BE2C (cell line): ENCODE results near the gene SGK1.
"Not testable (repeated sequence)": the region's sequence is repeated elsewhere in the genome, so short reads cannot be mapped to it uniquely, and the experiment has no call there.

Experiments used
- DNase-seq: peaks from one replicate; pipeline ENCODE4 v3.0.0-alpha.2; 2020
- H3K27me3 ChIP-seq: fragments of 250-450 bp; sonication (Bioruptor Pico); 2 replicates; pipeline ENCODE4 v1.5.1; 2020; ENCODE audit warnings: mild to moderate bottlenecking
- H3K36me3 ChIP-seq: fragments of 250-450 bp; sonication (Bioruptor Pico); 2 replicates; pipeline ENCODE4 v1.5.1; 2020; ENCODE audit warnings: mild to moderate bottlenecking
- H3K4me1 ChIP-seq: fragments of 250-450 bp; sonication (Bioruptor Pico); 2 replicates; pipeline ENCODE4 v1.5.1; 2020
- H3K4me3 ChIP-seq: 2 replicates; pipeline ENCODE4 v1.5.1; 2011; ENCODE audit warnings: low read depth, low read length
- H3K9me3 ChIP-seq: fragments of 250-450 bp; sonication (Bioruptor Pico); 2 replicates; pipeline ENCODE4 v1.5.1; 2020
- TF ChIP-seq, protein P1 (sequence below): IDR thresholded peaks from 2 replicates; pipeline ENCODE4 v1.5.1; 2012; ENCODE audit warnings: mild to moderate bottlenecking, low read depth, low read length

Gene SGK1

DNA sequence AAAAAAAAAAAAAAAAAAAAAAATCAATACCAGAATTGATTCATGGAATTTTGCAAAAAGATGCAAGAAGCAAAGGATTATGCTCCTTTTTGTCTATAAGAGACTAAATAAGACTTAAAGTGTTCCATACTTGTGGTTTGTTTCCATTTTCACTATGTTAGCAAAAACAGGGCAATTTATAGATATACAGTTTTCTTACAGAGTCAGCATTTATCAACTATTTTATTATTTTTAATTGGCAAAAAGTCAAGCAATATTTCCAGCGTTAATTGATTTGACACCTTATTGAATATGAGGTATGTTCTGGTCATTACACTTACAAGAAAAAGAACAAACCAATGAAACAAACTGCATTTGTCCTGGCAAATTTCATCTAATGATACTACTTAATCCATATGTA is 5.4 kb upstream of the SGK1 start:
- TF ChIP-seq, protein P1, sequence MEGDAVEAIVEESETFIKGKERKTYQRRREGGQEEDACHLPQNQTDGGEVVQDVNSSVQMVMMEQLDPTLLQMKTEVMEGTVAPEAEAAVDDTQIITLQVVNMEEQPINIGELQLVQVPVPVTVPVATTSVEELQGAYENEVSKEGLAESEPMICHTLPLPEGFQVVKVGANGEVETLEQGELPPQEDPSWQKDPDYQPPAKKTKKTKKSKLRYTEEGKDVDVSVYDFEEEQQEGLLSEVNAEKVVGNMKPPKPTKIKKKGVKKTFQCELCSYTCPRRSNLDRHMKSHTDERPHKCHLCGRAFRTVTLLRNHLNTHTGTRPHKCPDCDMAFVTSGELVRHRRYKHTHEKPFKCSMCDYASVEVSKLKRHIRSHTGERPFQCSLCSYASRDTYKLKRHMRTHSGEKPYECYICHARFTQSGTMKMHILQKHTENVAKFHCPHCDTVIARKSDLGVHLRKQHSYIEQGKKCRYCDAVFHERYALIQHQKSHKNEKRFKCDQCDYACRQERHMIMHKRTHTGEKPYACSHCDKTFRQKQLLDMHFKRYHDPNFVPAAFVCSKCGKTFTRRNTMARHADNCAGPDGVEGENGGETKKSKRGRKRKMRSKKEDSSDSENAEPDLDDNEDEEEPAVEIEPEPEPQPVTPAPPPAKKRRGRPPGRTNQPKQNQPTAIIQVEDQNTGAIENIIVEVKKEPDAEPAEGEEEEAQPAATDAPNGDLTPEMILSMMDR: no peak
- Histone ChIP-seq H3K4me1 (no peaks in the 10 kb centered on the region), H3K9me3 (no peaks in the 10 kb centered on the region), H3K27me3 (no peaks in the 10 kb centered on the region), H3K36me3 (no peaks in the 10 kb centered on the region), H3K4me3 (no peak overlapping the region)
- no peak for DNase-seq

DNA sequence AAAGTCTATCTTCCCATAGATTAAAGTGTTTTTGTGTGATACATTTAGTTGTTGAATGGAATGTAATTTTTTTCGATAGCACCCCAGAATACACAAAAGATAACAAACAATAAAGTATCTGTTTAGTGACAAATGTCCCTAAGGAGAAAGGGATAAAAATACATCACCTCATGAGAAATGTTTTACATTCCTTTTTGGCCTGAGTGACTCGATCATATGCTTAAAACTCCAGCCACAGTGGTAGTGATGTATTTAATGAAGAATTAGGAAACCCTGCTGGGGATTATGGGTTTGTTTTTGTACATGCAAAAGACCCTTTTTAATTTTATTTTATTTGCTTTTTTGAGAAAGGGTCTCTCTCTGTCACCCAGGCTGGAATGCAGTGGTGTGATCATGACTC is 4.3 kb upstream of the SGK1 start:
- TF ChIP-seq, protein P1: no peak
- no peak overlapping the region for H3K4me3 ChIP-seq

DNA sequence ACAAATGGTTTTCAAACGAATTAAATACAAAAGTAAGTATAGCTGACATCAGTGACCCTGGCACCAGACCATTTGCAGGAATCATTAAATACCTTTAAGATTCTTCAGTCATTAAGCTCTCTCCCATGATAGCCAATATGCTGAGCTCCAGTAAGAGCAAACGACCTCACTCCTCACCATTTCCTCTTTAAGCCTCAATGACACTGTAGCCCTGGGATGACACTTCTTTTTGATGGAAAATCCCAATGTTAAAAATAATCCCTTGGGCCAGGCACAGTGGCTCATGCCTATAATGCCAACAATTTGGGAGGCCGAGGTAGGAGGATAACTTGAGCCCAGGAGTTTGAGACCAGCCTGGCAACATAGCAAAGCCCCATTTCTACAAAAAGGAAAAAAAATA is 3.3 kb upstream of the SGK1 start:
- Histone ChIP-seq H3K4me1 (no peaks in the 10 kb centered on the region), H3K9me3 (no peaks in the 10 kb centered on the region), H3K27me3 (no peaks in the 10 kb centered on the region), H3K36me3 (no peaks in the 10 kb centered on the region), H3K4me3 (no peak overlapping the region)
- TF ChIP-seq, protein P1: no peak
- no peak for DNase-seq

More for the DNA sequence above, 4.3 kb upstream of the SGK1 start:
- Histone ChIP-seq H3K36me3 (no peaks in the 10 kb centered on the region), H3K4me1 (no peaks in the 10 kb centered on the region), H3K9me3 (no peaks in the 10 kb centered on the region), H3K27me3 (no peaks in the 10 kb centered on the region)
- DNase-seq: no peak

DNA sequence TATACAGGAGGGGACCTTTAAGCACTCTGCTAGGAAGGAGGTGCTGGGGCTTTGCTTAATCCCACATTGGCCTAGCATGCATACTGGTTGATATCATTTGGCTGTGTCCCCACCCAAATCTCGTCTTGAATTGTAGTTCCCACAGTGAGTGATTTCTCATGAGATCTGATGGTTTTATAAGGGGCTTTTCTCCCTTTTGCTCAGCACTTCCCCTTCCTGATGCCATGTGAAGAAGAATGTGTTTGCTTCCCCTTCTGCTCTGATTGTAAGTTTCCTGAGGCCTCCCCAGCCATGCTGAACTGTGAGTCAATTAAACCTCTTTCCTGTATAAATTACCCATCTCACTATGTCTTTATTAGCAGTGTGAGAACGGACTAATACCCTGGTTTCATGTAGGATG is 1.8 kb upstream of the SGK1 start:
- H3K36me3 ChIP-seq, H3K4me1 ChIP-seq, H3K27me3 ChIP-seq, H3K4me3 ChIP-seq, DNase-seq, H3K9me3 ChIP-seq: not testable (repeated sequence)

DNA sequence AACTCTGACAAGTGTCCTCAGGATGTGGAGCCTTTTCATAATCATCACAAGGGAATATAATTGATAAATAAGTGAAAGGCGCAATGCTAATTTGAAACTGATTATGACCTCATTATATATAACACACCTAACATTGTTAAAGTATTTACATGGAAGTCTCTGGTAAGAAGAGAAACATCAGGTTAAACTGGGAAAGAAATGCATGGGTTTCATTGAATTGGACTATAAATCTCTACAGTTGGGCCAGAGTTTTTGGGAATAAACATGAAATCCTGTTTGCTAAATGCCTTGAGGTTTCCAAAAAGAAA is 1.0 kb upstream of the SGK1 start:
- Histone ChIP-seq H3K27me3 (no peaks in the 10 kb centered on the region), H3K9me3 (no peaks in the 10 kb centered on the region)
- TF ChIP-seq, protein P1: no peak

DNA sequence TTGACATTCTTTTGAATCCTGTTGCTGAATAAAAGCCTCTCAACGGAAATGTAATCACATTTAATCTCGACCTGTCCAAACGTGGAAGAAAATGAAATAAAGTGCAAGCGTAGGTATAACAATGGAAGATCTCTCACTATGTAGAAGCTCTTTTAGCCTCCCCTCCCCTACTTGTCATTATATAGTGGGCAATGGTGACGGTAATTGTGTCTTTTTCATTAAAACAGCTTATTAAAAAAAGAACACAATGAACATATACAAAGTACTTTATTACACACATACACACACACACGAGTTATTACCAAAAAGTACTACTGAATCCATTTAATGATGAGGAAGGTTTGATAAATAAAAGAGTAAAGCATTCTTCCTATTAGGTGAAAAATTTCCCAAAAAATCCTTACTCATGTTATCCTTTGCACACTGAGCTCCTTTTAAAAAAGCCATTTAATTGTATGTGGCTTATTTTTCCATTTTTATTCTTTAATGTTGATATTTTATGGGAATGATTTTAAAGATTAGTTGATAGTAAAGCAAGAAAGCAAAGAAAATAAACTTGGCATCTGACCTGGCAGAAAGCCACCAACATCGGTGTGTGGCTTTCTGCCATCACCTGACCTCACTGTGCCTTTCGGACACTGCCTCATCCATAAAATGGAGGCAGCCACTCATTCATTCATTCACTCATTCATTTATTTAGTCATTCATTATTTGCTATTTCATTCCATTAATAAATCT is 493 bp upstream of the SGK1 start:
- peak overlapping the region; percentile 77 for H3K4me3 ChIP-seq
- no peaks in the 10 kb centered on the region for H3K9me3 ChIP-seq
- TF ChIP-seq, protein P1: no peak
- no peaks in the 10 kb centered on the region for H3K27me3 ChIP-seq
- H3K36me3 ChIP-seq: no peaks in the 10 kb centered on the region
- H3K4me1 ChIP-seq: no peaks in the 10 kb centered on the region
- no peak for DNase-seq

More for the DNA sequence above, 1.0 kb upstream of the SGK1 start:
- Histone ChIP-seq H3K36me3 (no peaks in the 10 kb centered on the region), H3K4me3 (no peak overlapping the region), H3K4me1 (no peaks in the 10 kb centered on the region)
- no peak for DNase-seq
